ENCODE measurements around the gene SHLD1. TPM values are rescaled to one million over a fixed set of nuclear protein-coding genes. Genes with fewer than 3 reads are reported as not detected.

SHLD1 gene
- total and polyA plus RNA-seq, 2 donors (not counting 3 experiments of a cell fraction or from before 2014, with no cell fraction given) = 4.7 to 6.3 TPM

GRCh38 chr20:5864428-5864827 lies 114.2 kb downstream of the SHLD1 start:
- dilution Hi-C loops (cut with MboI; ENCODE audit: extremely low pct_ligation_motif_present, low sequenced_read_pairs) = no loop called here
- POLR2A ChIA-PET = no interaction called here

More at GRCh38 chr20:5864428-5864827, 114.2 kb downstream of the SHLD1 start:
- no peak overlapping the region for H3K4me3 ChIP-seq (replicated peaks in 1 of 3; ENCODE audit: insufficient read depth in 1 of 3, low read depth in 1 of 3, low read length in 3 of 3)
- no peaks in the 10 kb centered on the region for H3K27me3 ChIP-seq (ENCODE audit: control insufficient read depth in 2 of 2, insufficient read depth in 2 of 2, low read length in 2 of 2)
- H3K4me1 ChIP-seq (ENCODE audit: control insufficient read depth, extremely low read depth, insufficient read depth, low read length) = peaks cover 34% of the 10 kb centered on the region
- intact Hi-C loops (cut with micrococcal nuclease) = no loop called here
- BruUV-seq (replicated peaks) = no TSS peak
- no peaks in the 10 kb centered on the region for H4K20me1 ChIP-seq (replicated peaks; ENCODE audit: control insufficient read depth, extremely low read depth, insufficient read depth, low read length)
- no peak for FAIRE-seq
- H3K4me2 ChIP-seq (ENCODE audit: insufficient read depth, low read length) = no peak overlapping the region
- peak overlapping the region; percentile 32 for H3K27ac ChIP-seq (ENCODE audit: insufficient read depth, low read depth, low read length)
- no peak for DNase-seq (ENCODE audit: low read depth, low spot score)
- no peak overlapping the region for H3K9ac ChIP-seq (replicated peaks; ENCODE audit: extremely low read depth, insufficient read depth, low read length)
- TF ChIP-seq MAX (IDR thresholded peaks at IDR 0.05; ENCODE audit: insufficient read depth, insufficient read length) = no peak
- TF ChIP-seq POLR2AphosphoS5 (IDR thresholded peaks at IDR 0.05; ENCODE audit: insufficient read depth, low read depth, low read length) = no peak
- TF ChIP-seq CTCF (IDR thresholded peaks at IDR 0.05; ENCODE audit: extremely low read depth in 1 of 2, insufficient read depth in 1 of 2, low read depth in 1 of 2, low read length in 2 of 2) = no peak
- no peak for TF ChIP-seq MYC (IDR thresholded peaks at IDR 0.05; ENCODE audit: low read depth, low read length)
- no peak for TF ChIP-seq JUN (IDR thresholded peaks at IDR 0.05; ENCODE audit: borderline replicate concordance, insufficient read depth, insufficient read length, low read depth)
- no peak for TF ChIP-seq FOS (IDR thresholded peaks at IDR 0.05; ENCODE audit: borderline replicate concordance, insufficient read depth, low read length)
- no peak for TF ChIP-seq GATA2 (IDR thresholded peaks at IDR 0.05; ENCODE audit: insufficient read depth, insufficient read length, low read depth, low read length)
- TF ChIP-seq EZH2 (IDR thresholded peaks at IDR 0.05; ENCODE audit: borderline replicate concordance, low read depth, low read length, severe bottlenecking) = no peak
- H3K36me3 ChIP-seq (ENCODE audit: control insufficient read depth in 2 of 2, extremely low read depth in 1 of 2, insufficient read depth in 2 of 2, low read length in 2 of 2) = no peaks in the 10 kb centered on the region
- CTCF ChIA-PET = interaction anchor here (1.2 to 2.1 kb wide), 4 partner anchors 14 to 335 kb away, joined by 3 to 5 read pairs (median 4); no protein-coding TSS in a partner anchor
- no peak overlapping the region for H2AFZ ChIP-seq (ENCODE audit: low read depth, low read length)
- no peaks in the 10 kb centered on the region for H3K9me3 ChIP-seq (replicated peaks; ENCODE audit: control insufficient read depth, insufficient read depth, low read length)
- no peaks in the 10 kb centered on the region for H3K9me1 ChIP-seq (replicated peaks; ENCODE audit: control insufficient read depth, extremely low read depth, insufficient read depth, low read length)
- H3K79me2 ChIP-seq (ENCODE audit: control insufficient read depth, insufficient read depth, low read length) = no peaks in the 10 kb centered on the region
